ENCODE results near the gene COL25A1.
"Not testable (repeated sequence)": the region's sequence is repeated elsewhere in the genome, so short reads cannot be mapped to it uniquely, and the experiment has no call there.

Gene COL25A1

GRCh38 chr4:109033993-109034392 is 268.5 kb downstream of the COL25A1 start:
- DNase-seq (ENCODE audit: extremely low read depth, low read depth): no peak

GRCh38 chr4:109032671-109033070 is 269.8 kb downstream of the COL25A1 start:
- no peak for DNase-seq (ENCODE audit: extremely low read depth, low read depth)
- no peak for TF ChIP-seq CTCF (IDR thresholded peaks at IDR 0.05; ENCODE audit: low read depth, low read length)

More at GRCh38 chr4:109033993-109034392, 268.5 kb downstream of the COL25A1 start:
- TF ChIP-seq CTCF (IDR thresholded peaks at IDR 0.05; ENCODE audit: low read depth, low read length): no peak

- TF ChIP-seq CTCF (IDR thresholded peaks at IDR 0.05; ENCODE audit: low read depth, low read length): no peak
- no peak for DNase-seq (ENCODE audit: extremely low read depth, low read depth)
These were observed 272.5 kb downstream of the COL25A1 start for GRCh38 chr4:109029987-109030386.

- no peak for DNase-seq (ENCODE audit: extremely low read depth, low read depth)
These were observed 275.4 kb downstream of the COL25A1 start for GRCh38 chr4:109027016-109027500.

GRCh38 chr4:109026588-109026987 is 275.9 kb downstream of the COL25A1 start:
- TF ChIP-seq CTCF (IDR thresholded peaks at IDR 0.05; ENCODE audit: low read depth, low read length): no peak
- DNase-seq (ENCODE audit: extremely low read depth, low read depth): no peak

More at GRCh38 chr4:109027016-109027500, 275.4 kb downstream of the COL25A1 start:
- TF ChIP-seq CTCF (IDR thresholded peaks at IDR 0.05; ENCODE audit: low read depth, low read length): no peak

- TF ChIP-seq CTCF (IDR thresholded peaks at IDR 0.05; ENCODE audit: low read depth, low read length): no peak
- no peak for DNase-seq (ENCODE audit: extremely low read depth, low read depth)
These were observed 276.9 kb downstream of the COL25A1 start for GRCh38 chr4:109025471-109026076.

GRCh38 chr4:109022961-109023360 is 279.5 kb downstream of the COL25A1 start:
- no peak for DNase-seq (ENCODE audit: extremely low read depth, low read depth)
- TF ChIP-seq CTCF (IDR thresholded peaks at IDR 0.05; ENCODE audit: low read depth, low read length): no peak

GRCh38 chr4:109021630-109022029 is 280.8 kb downstream of the COL25A1 start:
- DNase-seq (ENCODE audit: extremely low read depth, low read depth): not testable (repeated sequence)
